HepG2 (cell line): Measurements from ENCODE around the gene WDR45B. TPM values are rescaled to one million over a fixed set of nuclear protein-coding genes. Genes with fewer than 3 reads are reported as not detected.
A peak's percentile ranks its signal among the peaks of the same experiment; 100 is the strongest.

Experiments used
- CHD2 ChIP-seq: IDR thresholded peaks from 2 replicates; pipeline ENCODE4 v1.6.1; 2011; ENCODE audit warnings: low read depth, low read length, improper control_type of control experiment
- ETV5 ChIP-seq: IDR thresholded peaks from 2 replicates; pipeline ENCODE4 v1.6.1; 2018; ENCODE audit warnings: missing biosample characterization, missing genetic modification reagents, inconsistent platforms, borderline replicate concordance
- FOXA3 ChIP-seq: IDR thresholded peaks from 2 replicates; pipeline ENCODE4 v1.6.1; 2016; ENCODE audit warnings: missing genetic modification reagents, missing compliant biosample characterization
- GZF1 ChIP-seq: sonication (generic); formaldehyde crosslinking; IDR thresholded peaks from 2 replicates; pipeline ENCODE4 v1.5.1; 2020; ENCODE audit warnings: mild to moderate bottlenecking, missing genetic modification reagents
- HES4 ChIP-seq: sonication (generic); formaldehyde crosslinking; IDR thresholded peaks from 2 replicates; pipeline ENCODE4 v1.9.0; 2021; ENCODE audit warnings: mild to moderate bottlenecking, missing genetic modification reagents, borderline replicate concordance
- HHEX ChIP-seq: IDR thresholded peaks from 2 replicates; pipeline ENCODE4 v1.6.1; 2016; ENCODE audit warnings: control low read depth
- IKZF1 ChIP-seq: fragments of 450-650 bp; IDR thresholded peaks from 2 replicates; pipeline ENCODE4 v1.7.1; 2016
- KDM6A ChIP-seq: IDR thresholded peaks from 2 replicates; pipeline ENCODE4 v1.6.1; 2016; ENCODE audit warnings: low read depth
- NAIF1 ChIP-seq: sonication (generic); formaldehyde crosslinking; IDR thresholded peaks from 2 replicates; pipeline ENCODE4 v1.5.0; 2020; ENCODE audit warnings: mild to moderate bottlenecking, missing genetic modification reagents, borderline replicate concordance
- NFIC ChIP-seq: IDR thresholded peaks from 2 replicates; pipeline ENCODE4 v1.6.1; 2012; ENCODE audit warnings: mild to moderate bottlenecking, low read length, inconsistent platforms
- RFX5 ChIP-seq: IDR thresholded peaks from 2 replicates; pipeline ENCODE4 v1.6.1; 2011; ENCODE audit warnings: low read depth, low read length, improper control_type of control experiment
- RNF2 ChIP-seq: fragments of 450-650 bp; conservative IDR thresholded peaks from 2 replicates; pipeline ENCODE4 v1.6.1; 2016; ENCODE audit warnings: low read depth
- SMAD3 ChIP-seq: sonication (generic); formaldehyde crosslinking; IDR thresholded peaks from 2 replicates; pipeline ENCODE4 v1.4.0; 2020; ENCODE audit warnings: missing genetic modification reagents
- SMARCE1 ChIP-seq: fragments of 450-650 bp; IDR thresholded peaks from 2 replicates; pipeline ENCODE4 v1.6.1; 2017; ENCODE audit warnings: borderline replicate concordance
- TBL1XR1 ChIP-seq: fragments of 150-350 bp; IDR thresholded peaks from 2 replicates; pipeline ENCODE4 v1.6.1; 2014; ENCODE audit warnings: borderline replicate concordance, low read length; ENCODE audit not compliant: partially characterized antibody
- XRCC5 ChIP-seq: fragments of 200-400 bp; formaldehyde crosslinking; optimal IDR thresholded peaks from 2 replicates; pipeline ENCODE3; 2017; ENCODE audit warnings: mild to moderate bottlenecking, low read length
- ZBTB42 ChIP-seq: sonication (generic); formaldehyde crosslinking; IDR thresholded peaks from 2 replicates; pipeline ENCODE4 v1.5.0; 2020; ENCODE audit warnings: mild to moderate bottlenecking, missing genetic modification reagents
- ZNF225 ChIP-seq: sonication (generic); formaldehyde crosslinking; IDR thresholded peaks from 2 replicates; pipeline ENCODE4 v1.4.0; 2020; ENCODE audit warnings: mild to moderate bottlenecking, missing genetic modification reagents
- ZNF235 ChIP-seq: sonication (generic); formaldehyde crosslinking; IDR thresholded peaks from 2 replicates; pipeline ENCODE4 v1.8.1; 2023; ENCODE audit warnings: mild to moderate bottlenecking, missing genetic modification reagents, borderline replicate concordance
- ZNF367 ChIP-seq: sonication (generic); formaldehyde crosslinking; IDR thresholded peaks from 2 replicates; pipeline ENCODE4 v1.4.0; 2020; ENCODE audit warnings: missing genetic modification reagents, borderline replicate concordance
- ZSCAN12 ChIP-seq: sonication (generic); formaldehyde crosslinking; IDR thresholded peaks from 2 replicates; pipeline ENCODE4 v1.9.0; 2021; ENCODE audit warnings: mild to moderate bottlenecking, missing genetic modification reagents
- polyA plus RNA-seq, 8 experiments: library from polyadenylated mRNA; depleted of rRNA in 3 of 8; stranded (reverse) in 7 of 8; unstranded in 1 of 8; fragments of >200 nt; fragmentation: Illumina TruSeq in 4 of 8; extraction: Trizol in 4 of 8; gene quantifications; 2 replicates each; pipeline versions ENCODE4 v1.2.1 to v1.2.3, GENCODE V29; 2011 to 2016; ENCODE audit warnings: low read depth in 4 of 8, missing spikeins in 1 of 8, mixed read lengths in 1 of 8; ENCODE audit not compliant: insufficient read depth in 1 of 8
- total RNA-seq, 5 experiments: library from RNA; depleted of rRNA; stranded (reverse); fragments of >200 nt; fragmentation: Illumina TruSeq; extraction: Trizol; gene quantifications; 2 replicates each; pipeline ENCODE4 v1.2.3, GENCODE V29; 2016; ENCODE audit warnings: low read depth in 1 of 5
- TF ChIP-seq, protein P1 (sequence below): sonication (generic); formaldehyde crosslinking; IDR thresholded peaks from 2 replicates; pipeline ENCODE4 v1.4.0; 2020; ENCODE audit warnings: mild to moderate bottlenecking, missing genetic modification reagents
- TF ChIP-seq, protein P2 (sequence below): IDR thresholded peaks from 2 replicates; pipeline ENCODE4 v1.6.1; 2016; ENCODE audit warnings: mild to moderate bottlenecking, missing biosample characterization, missing genetic modification reagents
- TF ChIP-seq, protein P3 (sequence below): sonication (generic); formaldehyde crosslinking; IDR thresholded peaks from 2 replicates; pipeline ENCODE4 v1.4.0; 2020; ENCODE audit warnings: missing genetic modification reagents, low read depth, mild to moderate bottlenecking, borderline replicate concordance
- TF ChIP-seq, protein P4 (sequence below): IDR thresholded peaks from 2 replicates; pipeline ENCODE4 v1.6.1; 2012; ENCODE audit warnings: inconsistent platforms
- TF ChIP-seq, protein P5 (sequence below): fragments of 450-650 bp; IDR thresholded peaks from 2 replicates; pipeline ENCODE4 v1.6.1; 2017

Gene WDR45B
- total and polyA plus RNA-seq, 2 of the 13 experiments (the other 11 are each of a cell fraction or from before 2014, with no cell fraction given) = 86.2 to 155 TPM

DNA sequence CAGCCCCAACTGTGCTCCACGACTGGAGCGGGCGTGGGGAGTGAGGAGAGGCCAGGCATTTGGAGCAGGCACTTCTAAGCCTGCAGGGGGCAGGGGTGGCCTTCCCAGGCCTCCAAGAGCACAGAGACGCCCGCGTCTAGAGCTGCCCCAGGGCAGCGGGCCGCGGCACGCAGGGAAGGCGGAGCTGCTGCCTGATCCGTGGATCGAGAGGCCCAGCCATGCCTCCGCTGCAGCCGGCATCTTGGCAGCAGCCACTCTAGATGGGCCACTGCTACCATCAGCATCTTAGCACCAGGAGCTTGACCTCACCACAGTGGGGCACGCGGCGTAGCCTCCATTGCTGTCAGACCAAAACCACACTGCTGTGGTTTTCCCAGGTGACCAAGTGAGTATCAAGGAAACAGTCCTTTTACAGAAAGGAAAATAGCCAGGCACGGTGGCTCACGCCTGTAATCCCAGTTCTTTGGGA lies 20.4 kb upstream of the WDR45B start (continued):
- TF ChIP-seq NFIC = no peak
- TF ChIP-seq ZNF367 (CRISPR knock-in tag) = no peak
- TF ChIP-seq ETV5 = no peak
- TF ChIP-seq, protein P1, sequence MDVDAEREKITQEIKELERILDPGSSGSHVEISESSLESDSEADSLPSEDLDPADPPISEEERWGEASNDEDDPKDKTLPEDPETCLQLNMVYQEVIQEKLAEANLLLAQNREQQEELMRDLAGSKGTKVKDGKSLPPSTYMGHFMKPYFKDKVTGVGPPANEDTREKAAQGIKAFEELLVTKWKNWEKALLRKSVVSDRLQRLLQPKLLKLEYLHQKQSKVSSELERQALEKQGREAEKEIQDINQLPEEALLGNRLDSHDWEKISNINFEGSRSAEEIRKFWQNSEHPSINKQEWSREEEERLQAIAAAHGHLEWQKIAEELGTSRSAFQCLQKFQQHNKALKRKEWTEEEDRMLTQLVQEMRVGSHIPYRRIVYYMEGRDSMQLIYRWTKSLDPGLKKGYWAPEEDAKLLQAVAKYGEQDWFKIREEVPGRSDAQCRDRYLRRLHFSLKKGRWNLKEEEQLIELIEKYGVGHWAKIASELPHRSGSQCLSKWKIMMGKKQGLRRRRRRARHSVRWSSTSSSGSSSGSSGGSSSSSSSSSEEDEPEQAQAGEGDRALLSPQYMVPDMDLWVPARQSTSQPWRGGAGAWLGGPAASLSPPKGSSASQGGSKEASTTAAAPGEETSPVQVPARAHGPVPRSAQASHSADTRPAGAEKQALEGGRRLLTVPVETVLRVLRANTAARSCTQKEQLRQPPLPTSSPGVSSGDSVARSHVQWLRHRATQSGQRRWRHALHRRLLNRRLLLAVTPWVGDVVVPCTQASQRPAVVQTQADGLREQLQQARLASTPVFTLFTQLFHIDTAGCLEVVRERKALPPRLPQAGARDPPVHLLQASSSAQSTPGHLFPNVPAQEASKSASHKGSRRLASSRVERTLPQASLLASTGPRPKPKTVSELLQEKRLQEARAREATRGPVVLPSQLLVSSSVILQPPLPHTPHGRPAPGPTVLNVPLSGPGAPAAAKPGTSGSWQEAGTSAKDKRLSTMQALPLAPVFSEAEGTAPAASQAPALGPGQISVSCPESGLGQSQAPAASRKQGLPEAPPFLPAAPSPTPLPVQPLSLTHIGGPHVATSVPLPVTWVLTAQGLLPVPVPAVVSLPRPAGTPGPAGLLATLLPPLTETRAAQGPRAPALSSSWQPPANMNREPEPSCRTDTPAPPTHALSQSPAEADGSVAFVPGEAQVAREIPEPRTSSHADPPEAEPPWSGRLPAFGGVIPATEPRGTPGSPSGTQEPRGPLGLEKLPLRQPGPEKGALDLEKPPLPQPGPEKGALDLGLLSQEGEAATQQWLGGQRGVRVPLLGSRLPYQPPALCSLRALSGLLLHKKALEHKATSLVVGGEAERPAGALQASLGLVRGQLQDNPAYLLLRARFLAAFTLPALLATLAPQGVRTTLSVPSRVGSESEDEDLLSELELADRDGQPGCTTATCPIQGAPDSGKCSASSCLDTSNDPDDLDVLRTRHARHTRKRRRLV = 0 out of 2 replicates have a peak, but pooled peaks have one; percentile 24
- TF ChIP-seq HES4 = peak; percentile 22; the same call in 1 of the 2 replicates
- no peak for TF ChIP-seq ZSCAN12
- TF ChIP-seq TBL1XR1 = no peak
- TF ChIP-seq, protein P2, sequence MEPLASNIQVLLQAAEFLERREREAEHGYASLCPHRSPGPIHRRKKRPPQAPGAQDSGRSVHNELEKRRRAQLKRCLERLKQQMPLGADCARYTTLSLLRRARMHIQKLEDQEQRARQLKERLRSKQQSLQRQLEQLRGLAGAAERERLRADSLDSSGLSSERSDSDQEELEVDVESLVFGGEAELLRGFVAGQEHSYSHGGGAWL (CRISPR knock-in tag) = peak; percentile 67; the same call in 1 of the 2 replicates
- no peak for TF ChIP-seq RFX5
- no peak for TF ChIP-seq ZNF225 (CRISPR knock-in tag)
- TF ChIP-seq CHD2 = no peak
- TF ChIP-seq SMAD3 (CRISPR knock-in tag) = no peak
- TF ChIP-seq GZF1 = no peak
- 0 out of 2 replicates have a peak, but pooled peaks have one; percentile 31 for TF ChIP-seq HHEX
- TF ChIP-seq IKZF1 = no peak
- TF ChIP-seq RNF2 = peak; percentile 59; the same call in 1 of the 2 replicates
- TF ChIP-seq ZBTB42 (CRISPR knock-in tag) = no peak
- TF ChIP-seq, protein P3, sequence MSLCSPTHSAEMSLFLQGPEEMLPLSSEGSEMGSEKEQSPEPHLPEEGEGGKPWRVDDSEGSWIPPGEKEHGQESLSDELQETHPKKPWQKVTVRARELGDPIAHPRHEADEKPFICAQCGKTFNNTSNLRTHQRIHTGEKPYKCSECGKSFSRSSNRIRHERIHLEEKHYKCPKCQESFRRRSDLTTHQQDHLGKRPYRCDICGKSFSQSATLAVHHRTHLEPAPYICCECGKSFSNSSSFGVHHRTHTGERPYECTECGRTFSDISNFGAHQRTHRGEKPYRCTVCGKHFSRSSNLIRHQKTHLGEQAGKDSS (CRISPR knock-in tag) = no peak
- TF ChIP-seq ZNF235 (CRISPR knock-in tag) = no peak
- TF ChIP-seq, protein P4, sequence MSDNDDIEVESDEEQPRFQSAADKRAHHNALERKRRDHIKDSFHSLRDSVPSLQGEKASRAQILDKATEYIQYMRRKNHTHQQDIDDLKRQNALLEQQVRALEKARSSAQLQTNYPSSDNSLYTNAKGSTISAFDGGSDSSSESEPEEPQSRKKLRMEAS = peak; percentile 64
- TF ChIP-seq KDM6A (CRISPR knock-in tag) = no peak
- TF ChIP-seq, protein P5, sequence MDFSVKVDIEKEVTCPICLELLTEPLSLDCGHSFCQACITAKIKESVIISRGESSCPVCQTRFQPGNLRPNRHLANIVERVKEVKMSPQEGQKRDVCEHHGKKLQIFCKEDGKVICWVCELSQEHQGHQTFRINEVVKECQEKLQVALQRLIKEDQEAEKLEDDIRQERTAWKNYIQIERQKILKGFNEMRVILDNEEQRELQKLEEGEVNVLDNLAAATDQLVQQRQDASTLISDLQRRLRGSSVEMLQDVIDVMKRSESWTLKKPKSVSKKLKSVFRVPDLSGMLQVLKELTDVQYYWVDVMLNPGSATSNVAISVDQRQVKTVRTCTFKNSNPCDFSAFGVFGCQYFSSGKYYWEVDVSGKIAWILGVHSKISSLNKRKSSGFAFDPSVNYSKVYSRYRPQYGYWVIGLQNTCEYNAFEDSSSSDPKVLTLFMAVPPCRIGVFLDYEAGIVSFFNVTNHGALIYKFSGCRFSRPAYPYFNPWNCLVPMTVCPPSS = no peak
- no peak for TF ChIP-seq SMARCE1
- TF ChIP-seq NAIF1 (CRISPR knock-in tag) = no peak
- peak; percentile 80 for TF ChIP-seq XRCC5
- TF ChIP-seq FOXA3 = peak; percentile 32
